Ectodermal cell (in vitro differentiated cells): ENCODE measurements around the gene DIS3L2.
"Not testable (repeated sequence)": the region's sequence is repeated elsewhere in the genome, so short reads cannot be mapped to it uniquely, and the experiment has no call there.

ENCODE experiments used
- H3K27ac ChIP-seq: 2 replicates; pipeline ENCODE4 v1.7.0; 2013; ENCODE audit warnings: mild to moderate bottlenecking, low read depth, low read length; ENCODE audit not compliant: insufficient read depth, poor library complexity, severe bottlenecking
- H3K27me3 ChIP-seq: 2 replicates; pipeline ENCODE4 v1.7.0; 2013; ENCODE audit warnings: mild to moderate bottlenecking, low read length; ENCODE audit not compliant: insufficient read depth, control insufficient read depth, poor library complexity, severe bottlenecking
- H3K36me3 ChIP-seq: one replicate; pipeline ENCODE4 v1.7.0; 2013; ENCODE audit warnings: low read length; ENCODE audit not compliant: control insufficient read depth, insufficient read depth
- H3K4me1 ChIP-seq: one replicate; pipeline ENCODE4 v1.7.0; 2013; ENCODE audit warnings: low read length; ENCODE audit not compliant: control insufficient read depth, insufficient read depth
- H3K4me3 ChIP-seq: 2 replicates; pipeline ENCODE4 v1.7.0; 2013; ENCODE audit warnings: low read depth, low read length, control low read depth; ENCODE audit not compliant: insufficient read depth
- H3K9me3 ChIP-seq: 2 replicates; pipeline ENCODE4 v1.7.0; 2013; ENCODE audit warnings: mild to moderate bottlenecking, low read length, moderate library complexity; ENCODE audit not compliant: control insufficient read depth
- WGBS, 2 experiments: methylation state at CpG; one replicate each; pipeline ENCODE4 v1.1.7; 2013; ENCODE audit warnings: missing lambda C conversion rate in 2 of 2; 5-methylcytosine and 5-hydroxymethylcytosine counted together

DIS3L2 gene

DNA sequence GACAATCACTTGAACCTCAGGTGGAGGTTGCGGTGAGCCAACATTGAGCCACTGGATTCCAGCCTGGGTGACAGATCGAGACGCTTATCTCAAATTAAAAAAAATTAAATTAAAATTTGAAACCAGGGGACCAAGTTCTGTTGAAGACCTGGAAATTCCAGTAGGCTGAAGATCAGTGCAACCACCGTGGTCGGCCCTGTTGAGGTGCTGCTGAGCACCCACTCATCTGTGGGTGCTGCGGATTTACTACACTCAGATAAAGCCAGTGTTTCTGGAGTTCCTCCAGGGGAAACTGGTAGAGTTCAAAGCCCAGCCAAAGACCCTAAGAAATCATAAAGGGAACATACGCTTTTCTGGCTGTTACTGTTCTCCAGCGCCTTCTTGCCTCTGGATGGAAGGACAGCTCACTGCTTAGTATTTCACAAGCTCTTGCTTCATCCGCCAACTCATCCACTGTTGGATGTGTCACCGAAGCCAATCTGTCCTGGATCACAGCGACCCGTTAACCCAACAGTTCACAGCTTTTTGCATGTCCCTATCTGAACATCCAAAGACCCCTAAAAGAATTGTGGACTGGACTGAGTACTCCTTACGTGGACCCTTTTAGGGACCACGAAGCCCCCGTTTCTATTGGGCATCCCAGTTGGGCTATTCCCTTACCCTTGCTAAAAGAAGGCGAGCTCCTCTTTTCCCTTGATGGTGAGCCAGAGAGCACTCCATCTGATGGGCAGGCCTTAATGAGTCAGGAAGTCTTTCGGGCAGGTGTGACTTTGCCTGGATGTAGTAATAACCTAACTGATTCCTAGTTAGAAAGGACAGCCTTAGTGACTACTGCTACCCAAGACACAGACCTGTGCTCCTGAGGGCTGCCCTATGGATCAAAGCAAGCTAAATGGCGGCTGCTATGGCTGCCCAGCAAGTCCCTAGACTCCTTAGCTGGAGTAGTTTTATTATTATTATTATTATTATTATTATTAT is 411.0 kb downstream of the DIS3L2 start:
- H3K27me3 ChIP-seq: peaks cover 5% of the 10 kb centered on the region
- H3K9me3 ChIP-seq: no peaks in the 10 kb centered on the region
- H3K4me1 ChIP-seq: peaks cover 4% of the 10 kb centered on the region
- H3K27ac ChIP-seq: no peak overlapping the region
- H3K4me3 ChIP-seq: no peak overlapping the region
- H3K36me3 ChIP-seq: no peaks in the 10 kb centered on the region
- WGBS, 2 experiments: 95 to 96% methylated on average over 17 to 18 of the region's 18 CpGs

DNA sequence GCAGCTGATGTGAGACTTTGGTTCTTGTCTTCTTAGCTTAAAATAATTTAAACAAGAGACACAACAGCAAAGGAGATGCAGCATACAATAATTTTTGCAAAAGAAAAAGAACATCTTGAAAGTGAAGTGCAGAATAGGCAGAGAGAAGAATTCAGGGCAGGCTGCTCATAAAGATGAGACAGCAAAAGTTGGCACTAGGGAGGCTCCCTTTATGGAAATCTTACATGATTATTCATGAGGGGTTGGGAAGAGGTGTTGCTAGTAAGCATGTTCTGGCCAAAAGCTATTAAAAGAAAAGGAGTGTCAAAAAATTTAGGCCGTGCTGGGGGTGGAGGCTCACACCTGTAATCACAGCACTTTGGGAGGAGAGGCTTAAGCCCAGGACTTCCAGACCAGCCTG is 412.8 kb downstream of the DIS3L2 start:
- Histone ChIP-seq H3K4me3 (no peak overlapping the region), H3K4me1 (peaks cover 4% of the 10 kb centered on the region), H3K27me3 (peaks cover 5% of the 10 kb centered on the region), H3K9me3 (no peaks in the 10 kb centered on the region), H3K36me3 (no peaks in the 10 kb centered on the region), H3K27ac (no peak overlapping the region)
- 92 to 95% methylated on average over 1 of the region's 1 CpG for WGBS, 2 experiments

DNA sequence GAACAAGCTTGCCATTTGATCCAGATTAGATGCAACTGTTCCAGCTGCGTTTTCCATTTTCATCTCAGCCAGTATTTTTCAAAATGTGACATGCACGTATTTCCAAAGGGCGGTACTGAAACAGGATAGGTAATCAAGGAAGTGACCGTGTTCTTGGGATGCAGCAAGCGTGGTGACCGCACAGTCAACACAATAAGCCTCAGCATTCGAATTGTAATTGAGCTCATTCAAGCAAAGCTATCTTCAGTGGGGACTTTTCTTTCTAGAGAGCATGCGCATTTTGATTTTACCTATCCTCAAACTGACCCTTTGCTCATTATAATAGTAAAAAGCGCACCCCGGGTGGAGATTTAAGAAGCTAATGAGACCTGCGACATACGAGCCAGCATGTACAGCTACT is 413.7 kb downstream of the DIS3L2 start:
- Histone ChIP-seq H3K36me3 (no peaks in the 10 kb centered on the region), H3K27ac (no peak overlapping the region), H3K27me3 (peaks cover 5% of the 10 kb centered on the region), H3K4me3 (no peak overlapping the region), H3K9me3 (no peaks in the 10 kb centered on the region), H3K4me1 (no peaks in the 10 kb centered on the region)
- WGBS, 2 experiments: 39 to 49% methylated on average over 12 of the region's 12 CpGs

DNA sequence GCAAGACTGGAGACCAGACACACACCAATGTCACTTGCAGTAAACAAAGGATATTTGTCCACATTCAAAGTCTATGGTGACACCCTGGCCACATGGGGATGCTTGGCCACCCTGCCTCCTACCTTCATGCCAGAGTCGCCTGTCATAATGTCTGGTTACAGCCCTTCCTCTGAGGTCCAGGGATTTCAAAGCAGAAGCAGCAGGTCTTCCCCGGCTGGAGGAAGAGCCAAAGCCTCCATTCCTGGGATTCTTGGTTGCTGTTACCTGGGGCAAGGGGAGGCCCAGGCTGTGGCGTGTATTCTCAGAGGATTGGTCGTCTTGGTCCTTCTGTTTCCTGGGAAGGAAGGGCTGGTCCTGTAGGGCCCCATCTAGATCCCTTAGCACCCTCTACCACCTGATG is 414.7 kb downstream of the DIS3L2 start:
- Histone ChIP-seq H3K36me3 (no peaks in the 10 kb centered on the region), H3K4me3 (no peak overlapping the region), H3K27me3 (peaks cover 5% of the 10 kb centered on the region), H3K9me3 (no peaks in the 10 kb centered on the region), H3K4me1 (no peaks in the 10 kb centered on the region), H3K27ac (no peak overlapping the region)
- 91 to 93% methylated on average over 4 of the region's 4 CpGs for WGBS, 2 experiments

DNA sequence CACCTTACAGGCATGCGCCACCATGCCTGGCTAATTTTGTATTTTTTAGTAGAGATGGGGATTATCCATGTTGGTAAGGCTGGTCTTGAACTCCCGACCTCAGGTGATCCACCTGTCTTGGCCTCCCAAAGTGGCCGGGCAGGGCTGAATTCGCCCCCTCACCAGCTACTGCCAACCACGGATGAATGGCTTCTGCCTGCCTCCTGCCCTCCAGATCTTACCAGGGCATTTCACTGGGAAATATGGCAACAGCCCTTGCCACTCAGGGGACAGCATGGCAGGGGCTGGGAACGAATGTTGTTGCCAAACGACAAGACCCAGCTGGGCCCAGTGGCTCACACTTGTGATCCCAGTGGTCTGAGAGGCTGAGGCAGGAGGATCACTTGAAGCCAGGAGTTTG is 415.2 kb downstream of the DIS3L2 start:
- 92 to 94% methylated on average over 7 of the region's 7 CpGs for WGBS, 2 experiments
- Histone ChIP-seq H3K27me3 (peaks cover 5% of the 10 kb centered on the region), H3K4me3 (no peak overlapping the region), H3K36me3 (no peaks in the 10 kb centered on the region), H3K9me3 (no peaks in the 10 kb centered on the region), H3K4me1 (no peaks in the 10 kb centered on the region), H3K27ac (no peak overlapping the region)

DNA sequence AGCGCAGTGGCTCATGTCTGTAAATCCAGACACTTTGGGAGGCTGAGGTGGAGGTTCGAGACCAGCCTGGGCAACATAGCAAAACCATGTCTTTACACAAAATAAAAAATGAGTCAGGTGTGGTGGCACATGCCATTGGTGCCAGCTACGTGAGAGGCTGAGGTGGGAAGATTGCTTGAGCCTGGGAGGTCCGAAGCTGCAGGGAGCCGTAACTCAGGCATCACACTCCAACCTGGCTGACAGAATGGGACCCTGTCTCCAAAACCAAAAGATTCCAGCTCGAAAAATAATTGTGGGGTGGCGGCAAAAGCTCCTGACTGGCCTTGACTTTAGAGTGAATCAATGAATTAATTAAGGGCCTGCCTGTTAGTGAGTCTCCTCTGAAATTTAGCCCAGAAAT is 415.8 kb downstream of the DIS3L2 start:
- H3K4me1 ChIP-seq: no peaks in the 10 kb centered on the region
- H3K27me3 ChIP-seq: peaks cover 9% of the 10 kb centered on the region
- WGBS, 2 experiments: 89 to 95% methylated on average over 6 to 7 of the region's 7 CpGs

DNA sequence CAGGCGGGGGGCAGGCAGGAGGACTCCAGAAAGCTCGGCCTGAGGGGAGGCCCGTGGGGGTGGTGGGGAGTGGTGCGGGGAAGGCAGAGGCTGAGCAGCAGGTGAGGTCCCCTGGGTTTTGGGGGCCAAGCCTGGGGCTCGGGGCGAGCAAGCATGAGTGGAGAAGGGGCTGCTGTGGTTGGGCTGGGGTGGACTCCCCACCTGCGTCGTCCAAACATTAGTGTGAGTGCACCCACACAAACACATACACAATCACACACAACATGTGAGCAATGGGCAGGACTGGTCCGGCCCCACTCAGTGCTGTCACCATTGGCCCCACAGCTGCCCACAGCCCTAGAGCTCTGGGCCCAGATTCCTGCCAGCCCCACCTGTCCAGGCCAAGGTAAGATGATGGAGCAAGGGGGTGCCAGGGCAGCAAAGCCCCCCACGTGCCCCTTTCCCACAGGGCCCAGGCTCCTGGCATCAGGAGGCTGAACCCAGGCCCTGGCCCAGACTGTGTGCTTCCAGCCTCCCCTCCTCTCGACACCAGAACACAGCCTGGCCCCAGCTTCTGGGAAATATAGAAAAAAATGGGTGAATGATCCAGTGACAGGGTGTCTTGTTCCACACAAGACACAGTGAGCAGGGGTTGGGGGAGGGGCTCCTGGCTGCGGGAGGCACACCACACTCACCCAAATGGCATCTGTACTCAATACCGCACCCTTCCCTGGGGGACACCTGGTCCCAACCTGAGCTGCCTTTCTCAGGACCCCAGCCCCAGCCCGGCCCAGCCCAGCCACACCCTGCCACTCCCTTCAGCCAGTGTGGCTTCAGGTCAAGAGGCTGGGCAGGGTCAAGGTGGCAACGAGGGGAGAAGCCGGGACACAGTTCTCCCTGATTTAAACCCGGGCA is 416.6 kb downstream of the DIS3L2 start:
- no peaks in the 10 kb centered on the region for H3K9me3 ChIP-seq
- H3K4me3 ChIP-seq: no peak overlapping the region
- no peaks in the 10 kb centered on the region for H3K4me1 ChIP-seq
- no peaks in the 10 kb centered on the region for H3K36me3 ChIP-seq
- peaks cover 14% of the 10 kb centered on the region for H3K27me3 ChIP-seq
- H3K27ac ChIP-seq: no peak overlapping the region
- 87 to 88% methylated on average over 17 of the region's 17 CpGs for WGBS, 2 experiments

More for the DNA sequence above, 415.8 kb downstream of the DIS3L2 start:
- Histone ChIP-seq H3K9me3 (no peaks in the 10 kb centered on the region), H3K36me3 (no peaks in the 10 kb centered on the region), H3K27ac (no peak overlapping the region), H3K4me3 (no peak overlapping the region)

DNA sequence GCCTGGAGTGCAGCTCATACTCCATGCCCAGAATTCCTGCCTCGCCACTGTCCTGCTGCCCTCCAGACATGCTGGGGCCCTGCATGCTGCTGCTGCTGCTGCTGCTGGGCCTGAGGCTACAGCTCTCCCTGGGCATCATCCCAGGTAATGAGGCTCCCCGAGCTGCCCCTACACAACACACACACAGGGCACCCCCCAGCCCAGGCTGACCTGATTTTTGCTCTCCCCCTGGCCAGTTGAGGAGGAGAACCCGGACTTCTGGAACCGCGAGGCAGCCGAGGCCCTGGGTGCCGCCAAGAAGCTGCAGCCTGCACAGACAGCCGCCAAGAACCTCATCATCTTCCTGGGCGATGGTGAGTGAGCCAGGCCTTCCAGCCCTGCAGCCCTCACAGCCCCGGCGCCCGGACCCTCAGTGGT is 417.2 kb downstream of the DIS3L2 start, which contains the start of gene ALPP:
TSS of gene ALPP (plus strand) at position 17 of the 417 bp plus-strand sequence. CDS start at position 69, 52 bp downstream.
- not testable (repeated sequence) for H3K9me3 ChIP-seq, H3K27ac ChIP-seq, H3K36me3 ChIP-seq, H3K4me3 ChIP-seq, H3K4me1 ChIP-seq
- WGBS, 2 experiments: 85 to 88% methylated on average over 12 of the region's 12 CpGs
- H3K27me3 ChIP-seq: peaks cover 14% of the 10 kb centered on the region

DNA sequence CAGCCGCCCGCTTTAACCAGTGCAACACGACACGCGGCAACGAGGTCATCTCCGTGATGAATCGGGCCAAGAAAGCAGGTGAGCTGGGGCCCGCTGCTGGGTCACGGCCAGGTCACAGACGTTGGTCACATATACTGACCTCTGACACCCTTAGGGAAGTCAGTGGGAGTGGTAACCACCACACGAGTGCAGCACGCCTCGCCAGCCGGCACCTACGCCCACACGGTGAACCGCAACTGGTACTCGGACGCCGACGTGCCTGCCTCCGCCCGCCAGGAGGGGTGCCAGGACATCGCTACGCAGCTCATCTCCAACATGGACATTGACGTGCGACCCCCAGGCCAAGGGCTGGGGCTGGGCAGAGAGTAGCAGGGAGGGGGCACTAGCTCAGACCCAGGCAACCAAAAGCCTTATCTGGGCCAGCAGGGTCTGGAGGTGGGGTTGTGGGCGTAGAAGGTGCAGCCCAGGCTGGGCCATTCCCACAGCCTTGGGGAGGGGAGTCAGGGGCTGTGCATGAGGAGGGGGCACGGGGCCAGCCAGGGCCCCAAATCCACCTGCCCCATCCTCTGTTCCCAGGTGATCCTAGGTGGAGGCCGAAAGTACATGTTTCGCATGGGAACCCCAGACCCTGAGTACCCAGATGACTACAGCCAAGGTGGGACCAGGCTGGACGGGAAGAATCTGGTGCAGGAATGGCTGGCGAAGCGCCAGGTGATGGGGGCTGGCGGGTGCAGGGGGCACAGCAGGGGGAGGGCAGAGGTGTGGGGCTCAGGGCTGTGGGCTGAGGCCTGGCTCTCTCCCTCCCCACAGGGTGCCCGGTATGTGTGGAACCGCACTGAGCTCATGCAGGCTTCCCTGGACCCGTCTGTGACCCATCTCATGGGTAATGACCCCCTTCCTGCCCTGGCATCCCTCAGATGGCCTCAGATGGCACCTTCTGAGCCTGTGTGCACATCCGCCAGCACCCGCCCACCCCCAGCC is 418.4 kb downstream of the DIS3L2 start:
- not testable (repeated sequence) for H3K36me3 ChIP-seq, H3K27ac ChIP-seq, H3K4me1 ChIP-seq, H3K9me3 ChIP-seq, H3K4me3 ChIP-seq
- peaks cover 23% of the 10 kb centered on the region for H3K27me3 ChIP-seq
- 90 to 92% methylated on average over 41 of the region's 41 CpGs for WGBS, 2 experiments
